Esophagus mucosa (tissue), 1 donor: ENCODE data around the gene RFX2. TPM values are rescaled to one million over a fixed set of nuclear protein-coding genes. Genes with fewer than 3 reads are reported as not detected.

ENCODE experiments used
- ATAC-seq: fragments of 200-7000 bp; cut with Tn5 transposase; one replicate; pipeline ENCODE4 v1.9.1; 2020
- total RNA-seq: library from RNA; stranded (reverse); gene quantifications from one replicate; pipeline ENCODE4 v1.2.4, GENCODE V29; 2023
- donor health status: DM: yes; HTN: yes; CAD: no.

The RFX2 gene
- total RNA-seq, 1 donor from 2014 or later = 4.5 TPM

- ATAC-seq = no peak
Measured at GRCh38 chr19:6059396-6059947, 50.8 kb downstream of the RFX2 start.

DNA sequence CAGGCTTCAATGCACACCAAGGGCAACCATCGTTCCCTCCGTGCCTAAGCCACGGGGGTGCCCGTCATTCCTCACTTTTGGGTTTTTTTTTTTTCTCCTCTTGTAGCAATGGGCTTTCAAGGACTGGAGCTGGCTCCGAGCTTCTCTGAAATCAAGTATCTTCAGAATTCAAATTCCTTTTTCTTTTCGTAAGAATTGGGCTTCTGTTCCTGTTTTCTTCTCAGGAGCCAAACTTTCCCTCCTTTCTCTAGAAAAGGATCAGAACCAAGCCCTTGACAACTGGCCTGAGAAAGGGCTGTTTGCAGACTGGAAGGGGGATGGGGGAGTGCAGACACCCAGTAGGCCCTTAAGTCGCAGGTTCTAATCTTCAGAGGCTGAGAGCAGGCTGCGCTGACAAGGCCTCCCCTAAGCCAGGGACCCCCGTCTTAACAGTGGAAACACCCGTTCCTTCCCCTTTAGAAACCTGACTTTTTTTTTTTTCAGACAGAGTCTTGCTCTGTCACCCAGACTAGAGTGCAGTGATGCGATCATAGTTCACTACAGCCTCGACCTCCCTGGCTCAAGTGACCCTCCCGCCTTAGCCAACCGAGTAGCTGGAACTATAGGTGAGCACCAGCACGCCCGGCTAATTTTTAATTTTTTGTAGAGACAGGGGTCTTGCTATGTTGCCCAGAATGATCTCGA is 51.6 kb downstream of the RFX2 start:
- no peak for ATAC-seq

DNA sequence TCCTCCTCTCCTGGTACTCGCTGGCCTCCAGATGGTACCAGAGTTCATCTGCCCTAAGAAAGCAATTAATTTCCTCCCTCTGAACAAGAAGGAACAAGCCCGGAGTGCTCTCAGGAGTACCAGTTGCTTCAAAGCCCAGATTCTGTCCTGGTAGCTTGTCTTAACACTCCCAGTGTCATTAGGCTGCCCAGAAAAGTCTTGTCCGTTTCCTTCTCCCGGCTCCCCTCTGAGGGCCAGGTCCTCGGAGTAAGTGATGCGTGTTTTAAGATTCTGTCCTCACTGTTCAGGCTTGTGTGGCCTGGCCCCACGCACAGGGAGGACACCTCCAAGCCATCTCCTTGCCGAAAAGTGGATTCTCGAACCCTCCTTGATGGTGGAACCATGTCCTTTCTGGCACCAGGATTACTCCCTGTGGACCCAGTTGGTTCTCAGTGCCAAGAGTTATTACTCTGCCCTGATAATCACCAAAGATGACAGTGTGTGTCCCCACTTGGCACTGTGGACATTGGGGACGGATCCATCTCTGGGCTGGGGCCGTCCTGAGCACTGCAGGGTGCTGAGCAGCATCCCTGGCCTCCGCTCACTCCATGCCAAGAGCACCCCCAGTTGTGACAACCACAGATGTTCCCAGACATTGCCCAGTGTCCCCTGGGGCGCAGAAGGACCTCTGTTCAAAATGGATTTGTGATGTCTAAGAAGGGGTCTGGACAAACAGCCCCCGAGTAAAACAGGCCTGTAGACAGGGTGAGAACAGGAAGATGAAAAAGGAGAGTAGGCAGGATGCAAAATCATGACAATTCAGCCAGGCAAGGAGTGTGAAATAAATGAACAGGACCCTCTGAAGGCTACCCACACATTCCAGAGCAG is 52.4 kb downstream of the RFX2 start:
- no peak for ATAC-seq

DNA sequence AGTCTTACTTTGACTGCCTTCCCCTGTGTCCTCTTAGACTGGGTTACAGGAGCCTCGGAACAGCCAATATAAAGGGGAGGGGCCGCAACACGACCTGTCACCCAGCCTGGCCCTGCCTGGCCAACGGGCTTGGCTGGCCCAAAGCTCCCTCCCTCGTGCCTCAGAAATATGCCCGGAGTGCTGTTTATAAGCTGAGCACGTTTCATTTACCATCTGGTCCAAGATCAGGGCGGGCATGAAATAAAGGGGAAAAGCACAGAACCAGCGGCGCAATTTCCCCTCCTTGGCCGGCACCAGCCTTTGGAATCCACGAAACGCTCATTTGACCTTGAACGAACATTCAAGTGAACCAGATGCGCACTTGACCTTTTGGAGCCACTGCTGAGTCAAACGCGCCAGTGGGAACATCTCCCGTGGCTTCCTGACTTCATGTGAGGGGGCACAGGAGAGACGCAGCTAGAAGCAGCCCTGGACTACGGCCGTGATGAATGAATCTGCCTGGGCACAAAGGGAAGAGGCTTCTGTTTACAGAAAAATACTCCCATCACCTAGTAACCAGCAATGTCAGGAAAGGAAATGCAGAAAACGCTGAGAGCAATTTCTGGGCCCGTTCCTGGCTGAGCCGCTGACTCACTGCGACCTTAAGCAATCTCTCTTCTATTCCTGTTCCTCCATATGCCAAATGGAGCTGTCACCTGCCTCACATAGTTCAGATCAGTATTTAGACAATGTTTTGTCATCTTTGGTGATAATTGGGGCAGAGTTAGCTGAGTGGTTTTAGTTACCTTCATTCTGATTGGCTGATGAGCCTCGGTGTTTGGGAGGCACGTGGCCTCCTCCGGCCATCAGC is 53.3 kb downstream of the RFX2 start:
- ATAC-seq = peak; percentile 88

DNA sequence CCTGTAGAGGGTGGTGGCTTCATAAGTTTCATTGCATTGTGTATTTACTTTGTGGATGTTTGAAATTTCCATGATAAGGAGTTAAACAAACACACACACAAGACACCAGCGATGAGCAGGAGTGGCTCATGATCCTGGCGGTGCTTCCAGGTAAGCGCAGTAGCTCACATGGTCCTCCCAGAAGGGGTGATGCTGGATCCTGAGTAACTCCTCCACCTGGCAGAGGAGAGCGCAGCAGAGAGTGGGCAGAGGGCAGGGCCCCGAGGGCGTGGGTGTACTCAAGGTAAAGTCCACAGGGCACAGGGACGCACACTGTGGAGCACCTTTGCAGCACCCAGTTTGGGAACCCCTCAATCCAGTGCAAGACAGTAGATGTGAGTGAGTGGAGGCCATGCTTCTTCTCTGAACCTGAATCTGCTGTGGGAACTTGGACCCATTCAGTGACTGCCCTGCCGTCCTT is 54.0 kb downstream of the RFX2 start:
- ATAC-seq = peak; percentile 4

DNA sequence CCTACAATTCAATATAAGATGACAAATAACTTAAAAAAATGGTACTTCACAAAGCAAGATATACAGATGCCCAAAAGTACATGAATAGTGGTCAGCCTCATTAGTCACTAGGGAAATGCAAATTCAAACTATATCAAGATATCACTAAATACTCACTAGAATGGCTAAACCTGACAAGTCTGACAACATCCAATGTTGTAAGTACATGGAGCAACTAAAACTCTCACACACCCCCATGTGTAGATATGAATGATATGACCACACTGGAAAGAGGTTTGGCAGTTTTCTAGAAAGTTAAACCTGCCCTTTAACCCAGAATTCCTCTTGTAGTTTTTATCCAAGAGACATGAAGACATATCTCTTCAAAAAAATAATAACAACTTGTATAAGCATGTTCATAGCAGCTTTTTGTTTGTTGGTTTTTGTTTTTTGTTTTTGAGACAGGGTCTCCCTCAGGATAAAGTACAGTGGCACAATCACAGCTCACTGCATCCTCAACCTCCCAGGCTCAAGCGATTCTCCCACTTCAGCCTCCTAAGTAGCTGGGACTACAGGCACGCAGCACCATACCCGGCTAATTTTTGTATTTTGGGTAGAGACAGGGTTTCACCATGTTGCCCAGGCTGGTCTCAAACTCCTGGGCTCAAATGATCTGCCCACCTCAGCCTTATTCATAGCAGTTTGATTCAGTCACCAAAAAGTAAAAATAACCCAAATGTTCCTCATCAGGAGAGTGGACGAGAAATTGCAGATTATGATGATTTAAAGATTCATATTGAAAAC is 55.1 kb downstream of the RFX2 start:
- no peak for ATAC-seq

- ATAC-seq = peak; percentile 96
Measured at GRCh38 chr19:6048793-6049405, 61.4 kb downstream of the RFX2 start.

- no peak for ATAC-seq
Measured at GRCh38 chr19:6048348-6048747, 62.0 kb downstream of the RFX2 start.

GRCh38 chr19:6047741-6048251 is 62.5 kb downstream of the RFX2 start:
- peak; percentile 44 for ATAC-seq

- ATAC-seq = no peak
Measured at GRCh38 chr19:6047256-6047655, 63.0 kb downstream of the RFX2 start.

- no peak for ATAC-seq
Measured at GRCh38 chr19:6045108-6045507, 65.2 kb downstream of the RFX2 start.

GRCh38 chr19:6044056-6044805 is 66.1 kb downstream of the RFX2 start:
- no peak for ATAC-seq

- ATAC-seq = no peak
Measured at GRCh38 chr19:6042776-6043726, 67.2 kb downstream of the RFX2 start.

DNA sequence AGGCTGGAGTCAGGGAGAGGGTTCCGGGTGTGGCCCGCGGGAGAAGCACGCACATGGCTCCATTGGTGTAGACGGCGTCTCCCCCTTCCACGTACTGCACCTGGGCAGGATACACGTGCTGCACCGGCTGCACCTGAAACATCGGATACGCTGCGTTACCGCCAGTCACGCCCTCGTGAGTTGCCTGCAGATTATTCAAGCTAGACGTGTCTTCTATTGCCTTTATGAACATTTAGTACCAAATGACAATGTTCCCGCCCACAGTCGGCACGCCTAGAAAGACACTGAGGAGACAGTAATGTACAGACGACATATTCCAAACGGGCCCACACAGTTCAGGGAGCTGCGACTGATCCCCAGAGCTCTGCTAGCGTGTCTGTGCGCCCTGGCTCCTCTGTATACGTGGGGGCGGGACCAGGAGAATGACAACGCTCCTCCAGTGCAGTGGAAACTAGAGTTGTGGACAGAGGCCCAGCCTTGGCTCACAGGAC is 68.3 kb downstream of the RFX2 start:
- ATAC-seq = no peak

DNA sequence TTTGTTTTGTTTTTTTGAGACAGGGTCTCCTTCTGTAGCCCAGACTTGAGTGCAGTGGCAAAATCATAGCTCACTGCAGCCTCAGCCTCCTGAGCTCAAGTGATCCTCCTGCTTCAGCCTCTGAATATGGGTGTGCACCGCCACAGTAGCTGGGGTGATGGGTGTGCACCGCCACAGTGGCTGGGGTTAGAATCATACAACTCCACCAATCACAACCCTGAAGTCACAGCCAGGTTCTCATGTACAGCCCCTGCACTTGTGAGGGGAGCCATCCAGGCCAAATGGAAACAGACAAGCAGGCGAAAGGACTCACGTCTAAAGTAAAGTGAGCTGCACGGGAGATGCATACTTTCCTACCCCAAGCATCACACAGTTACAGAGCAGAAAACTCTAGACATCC is 69.2 kb downstream of the RFX2 start:
- ATAC-seq = no peak

- peak; percentile 66 for ATAC-seq
Measured at GRCh38 chr19:6039566-6040225, 70.6 kb downstream of the RFX2 start.

DNA sequence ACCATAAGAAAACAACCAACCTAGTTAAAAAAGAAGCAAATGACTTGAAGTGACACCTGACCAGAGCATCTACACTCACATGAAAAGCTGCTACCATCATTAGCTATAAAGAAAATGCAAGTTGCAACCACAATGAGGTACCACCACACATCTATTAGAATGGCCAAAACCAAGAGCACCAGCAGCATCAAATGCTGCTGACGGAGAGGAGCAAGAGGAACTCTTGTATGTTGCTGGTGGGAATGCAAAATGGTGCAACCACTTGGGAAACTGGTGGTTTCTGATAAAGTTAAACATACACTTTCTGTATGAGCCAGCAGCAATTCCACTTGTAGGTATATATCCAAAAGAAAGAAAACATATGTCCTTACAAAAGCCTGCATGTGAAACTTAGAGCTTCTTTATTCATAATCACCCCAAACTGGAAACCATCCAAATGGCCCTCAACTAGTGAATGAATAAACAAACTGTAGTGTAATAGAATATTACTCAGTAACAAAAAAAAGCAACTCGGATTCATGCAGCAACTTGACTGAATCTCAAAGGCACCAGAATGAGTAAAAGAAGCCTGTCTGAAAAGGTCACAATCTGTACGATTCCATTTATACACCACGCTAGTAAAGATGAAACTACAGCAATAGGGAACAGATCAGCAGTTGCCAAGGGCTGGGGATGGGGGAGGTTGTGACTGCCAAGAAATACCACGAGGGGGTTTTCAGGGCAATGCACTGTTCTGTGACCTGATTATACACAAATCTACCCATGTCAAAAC is 71.5 kb downstream of the RFX2 start:
- no peak for ATAC-seq

- no peak for ATAC-seq
Measured at GRCh38 chr19:6035026-6035425, 75.3 kb downstream of the RFX2 start.
